Endothelial cell of umbilical vein (primary cell): Measurements from ENCODE around the gene FAM227B. TPM values are rescaled to one million over a fixed set of nuclear protein-coding genes. Genes with fewer than 3 reads are reported as not detected.

Source experiments
- BruUV-seq: library from RNA; stranded (reverse); fragments of 400-500 nt; replicated peaks from 2 replicates; lab custom pipeline; 2021; lab: Mats Ljungman, UMichigan
- CTCF ChIA-PET: fragments of 300-600, 350-600 bp; sonication (Branson Sonifier 250); formaldehyde crosslinking; loops from one replicate; lab custom pipeline; 2021; ENCODE audit warnings: antibody characterized with exemption, inconsistent platforms; lab: Charles Lee
- POLR2A ChIA-PET: fragments of 300-600, 350-600 bp; sonication (Branson Sonifier 250); formaldehyde crosslinking; loops from one replicate; lab custom pipeline; 2021; ENCODE audit warnings: antibody characterized with exemption, inconsistent platforms; lab: Charles Lee
- DNase-seq: peaks from one replicate; pipeline ENCODE4 v3.0.0-alpha.2; 2011; ENCODE audit warnings: low read depth, low spot score
- FAIRE-seq: peaks from 2 replicates; lab custom pipeline; 2011; peaks lifted over from hg19 to GRCh38; lab: Jason Lieb, UNC
- H2AFZ ChIP-seq: 2 replicates; pipeline ENCODE4 v1.6.0; 2012; ENCODE audit warnings: low read depth, low read length, control low read depth, inconsistent platforms
- H3K27ac ChIP-seq: 2 replicates; pipeline ENCODE4 v1.5.1; 2011; ENCODE audit warnings: low read depth, mild to moderate bottlenecking, control low read depth, low read length, moderate library complexity; ENCODE audit not compliant: insufficient read depth
- H3K27me3 ChIP-seq, 2 experiments: 2 replicates each; pipeline versions ENCODE4 v1.6.0 to v1.6.1; 2011; ENCODE audit warnings: low read length in 2 of 2, mixed read lengths in 1 of 2; ENCODE audit not compliant: control insufficient read depth in 2 of 2, insufficient read depth in 2 of 2
- H3K36me3 ChIP-seq, 2 experiments: 2 replicates in 1 of 2; 3 replicates in 1 of 2; pipeline ENCODE4 v1.5.1; 2011; ENCODE audit warnings: low read length in 2 of 2, mild to moderate bottlenecking in 1 of 2, moderate library complexity in 1 of 2; ENCODE audit not compliant: control insufficient read depth in 2 of 2, insufficient read depth in 2 of 2; ENCODE audit errors: extremely low read depth in 1 of 2
- H3K4me1 ChIP-seq: 3 replicates; pipeline ENCODE4 v1.5.1; 2011; ENCODE audit warnings: mild to moderate bottlenecking, low read length; ENCODE audit not compliant: control insufficient read depth, insufficient read depth; ENCODE audit errors: extremely low read depth
- H3K4me2 ChIP-seq: 2 replicates; pipeline ENCODE4 v1.6.1; 2011; ENCODE audit warnings: low read length, control low read depth, mixed read lengths; ENCODE audit not compliant: insufficient read depth
- H3K4me3 ChIP-seq, 3 experiments: fragments of 200-600 bp in 1 of 3; sonication (generic), shearing (Covaris generic) in 1 of 3; replicated peaks in 1 of 3; 2 replicates each; pipeline ENCODE4 v1.5.1; 2011 to 2016; ENCODE audit warnings: control low read depth in 3 of 3, low read length in 3 of 3, mild to moderate bottlenecking in 2 of 3, inconsistent platforms in 1 of 3, low read depth in 1 of 3, moderate library complexity in 1 of 3; ENCODE audit not compliant: insufficient read depth in 1 of 3
- H3K79me2 ChIP-seq: 2 replicates; pipeline ENCODE4 v1.6.0; 2012; ENCODE audit warnings: low read length, inconsistent platforms; ENCODE audit not compliant: control insufficient read depth, insufficient read depth
- H3K9ac ChIP-seq: replicated peaks from 2 replicates; pipeline ENCODE3; 2011; ENCODE audit warnings: low read length, control low read depth; ENCODE audit not compliant: insufficient read depth; ENCODE audit errors: extremely low read depth
- H3K9me1 ChIP-seq: replicated peaks from 3 replicates; pipeline ENCODE4 v1.6.0; 2011; ENCODE audit warnings: mild to moderate bottlenecking, low read length; ENCODE audit not compliant: control insufficient read depth, insufficient read depth; ENCODE audit errors: extremely low read depth
- H3K9me3 ChIP-seq: replicated peaks from 2 replicates; pipeline ENCODE4 v1.5.1; 2012; ENCODE audit warnings: low read length, inconsistent platforms; ENCODE audit not compliant: control insufficient read depth, insufficient read depth
- H4K20me1 ChIP-seq: replicated peaks from 2 replicates; pipeline ENCODE3; 2011; ENCODE audit warnings: mild to moderate bottlenecking, low read length; ENCODE audit not compliant: control insufficient read depth, insufficient read depth; ENCODE audit errors: extremely low read depth
- EZH2 ChIP-seq: IDR thresholded peaks from 2 replicates; pipeline ENCODE4 v1.6.1; 2012; ENCODE audit warnings: borderline replicate concordance, low read depth, mild to moderate bottlenecking, moderate library complexity, low read length, inconsistent platforms; ENCODE audit not compliant: severe bottlenecking
- FOS ChIP-seq: IDR thresholded peaks from 2 replicates; pipeline ENCODE4 v1.6.1; 2011; ENCODE audit warnings: mild to moderate bottlenecking, low read length, moderate library complexity, borderline replicate concordance; ENCODE audit not compliant: insufficient read depth
- GATA2 ChIP-seq: IDR thresholded peaks from 2 replicates; pipeline ENCODE4 v1.7.0; 2011; ENCODE audit warnings: low read depth, mild to moderate bottlenecking, moderate library complexity, mixed read lengths, low read length; ENCODE audit not compliant: insufficient read length, insufficient read depth
- JUN ChIP-seq: IDR thresholded peaks from 2 replicates; pipeline ENCODE4 v1.6.1; 2011; ENCODE audit warnings: borderline replicate concordance, low read depth; ENCODE audit not compliant: insufficient read length, insufficient read depth
- MYC ChIP-seq: IDR thresholded peaks from one replicate; pipeline ENCODE4 v1.6.1; 2011; ENCODE audit warnings: mild to moderate bottlenecking, low read depth, low read length
- POLR2A ChIP-seq: IDR thresholded peaks from 2 replicates; pipeline ENCODE4 v1.6.1; 2012; ENCODE audit warnings: low read depth, mild to moderate bottlenecking, control low read depth, low read length
- POLR2AphosphoS5 ChIP-seq: IDR thresholded peaks from 2 replicates; pipeline ENCODE4 v1.6.1; 2012; ENCODE audit warnings: low read depth, mild to moderate bottlenecking, control low read depth, low read length, moderate library complexity; ENCODE audit not compliant: insufficient read depth
- dilution Hi-C: fragments of 300-500 bp; cut with MboI; formaldehyde crosslinking; loops from one replicate; pipeline ENCODE4 v1.15.0; 2019; ENCODE audit warnings: low sequenced_read_pairs; ENCODE audit not compliant: extremely low pct_ligation_motif_present
- intact Hi-C: fragments of 100-400 bp; cut with micrococcal nuclease; formaldehyde crosslinking; loops from one replicate; pipeline ENCODE4 v1.10.0; 2022
- polyA plus RNA-seq, 4 experiments: library from polyadenylated mRNA; depleted of rRNA in 3 of 4; stranded (reverse) in 3 of 4; unstranded in 1 of 4; fragments of >200 nt; gene quantifications; 2 replicates each; pipeline versions ENCODE4 v1.2.1 to v1.2.3, GENCODE V29; 2011 to 2012; ENCODE audit warnings: missing spikeins in 1 of 4
- total RNA-seq: library from RNA; stranded (reverse); gene quantifications from 2 replicates; pipeline ENCODE4 v1.2.3, GENCODE V29; 2021
- TF ChIP-seq, protein P1 (sequence below), 2 donors: IDR thresholded peaks; 1 replicate in 1 of 2; 2 replicates in 1 of 2; pipeline ENCODE4 v1.5.1; 2011; ENCODE audit warnings: low read length in 2 of 2, mild to moderate bottlenecking in 2 of 2, moderate library complexity in 2 of 2, control low read depth in 1 of 2, inconsistent platforms in 1 of 2, low read depth in 1 of 2; ENCODE audit not compliant: insufficient read depth in 1 of 2; ENCODE audit errors: extremely low read depth in 1 of 2
- TF ChIP-seq, protein P2 (sequence below): IDR thresholded peaks from 2 replicates; pipeline ENCODE4 v1.6.1; 2011; ENCODE audit not compliant: insufficient read depth, insufficient read length

Gene FAM227B
- total and polyA plus RNA-seq, 2 donors (not counting 3 experiments of a cell fraction or from before 2014, with no cell fraction given) = 1.5 to 1.8 TPM

GRCh38 chr15:49622561-49622960 is 1.9 kb upstream of the FAM227B start:
- no peak for TF ChIP-seq MYC
- TF ChIP-seq GATA2 = no peak
- TF ChIP-seq POLR2AphosphoS5 = no peak
- TF ChIP-seq JUN = no peak
- TF ChIP-seq, protein P1, sequence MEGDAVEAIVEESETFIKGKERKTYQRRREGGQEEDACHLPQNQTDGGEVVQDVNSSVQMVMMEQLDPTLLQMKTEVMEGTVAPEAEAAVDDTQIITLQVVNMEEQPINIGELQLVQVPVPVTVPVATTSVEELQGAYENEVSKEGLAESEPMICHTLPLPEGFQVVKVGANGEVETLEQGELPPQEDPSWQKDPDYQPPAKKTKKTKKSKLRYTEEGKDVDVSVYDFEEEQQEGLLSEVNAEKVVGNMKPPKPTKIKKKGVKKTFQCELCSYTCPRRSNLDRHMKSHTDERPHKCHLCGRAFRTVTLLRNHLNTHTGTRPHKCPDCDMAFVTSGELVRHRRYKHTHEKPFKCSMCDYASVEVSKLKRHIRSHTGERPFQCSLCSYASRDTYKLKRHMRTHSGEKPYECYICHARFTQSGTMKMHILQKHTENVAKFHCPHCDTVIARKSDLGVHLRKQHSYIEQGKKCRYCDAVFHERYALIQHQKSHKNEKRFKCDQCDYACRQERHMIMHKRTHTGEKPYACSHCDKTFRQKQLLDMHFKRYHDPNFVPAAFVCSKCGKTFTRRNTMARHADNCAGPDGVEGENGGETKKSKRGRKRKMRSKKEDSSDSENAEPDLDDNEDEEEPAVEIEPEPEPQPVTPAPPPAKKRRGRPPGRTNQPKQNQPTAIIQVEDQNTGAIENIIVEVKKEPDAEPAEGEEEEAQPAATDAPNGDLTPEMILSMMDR (IDR thresholded peaks at IDR 0.05; ENCODE audit: extremely low read depth in 1 of 2, insufficient read depth in 1 of 2, low read depth in 1 of 2, low read length in 2 of 2) = no peak
- TF ChIP-seq EZH2 = no peak
- TF ChIP-seq FOS = no peak
- TF ChIP-seq, protein P2, sequence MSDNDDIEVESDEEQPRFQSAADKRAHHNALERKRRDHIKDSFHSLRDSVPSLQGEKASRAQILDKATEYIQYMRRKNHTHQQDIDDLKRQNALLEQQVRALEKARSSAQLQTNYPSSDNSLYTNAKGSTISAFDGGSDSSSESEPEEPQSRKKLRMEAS = no peak
- TF ChIP-seq POLR2A = no peak
- no peaks in the 10 kb centered on the region for H3K27me3 ChIP-seq
- H3K9me3 ChIP-seq = peaks cover 2% of the 10 kb centered on the region
- no peak overlapping the region for H3K27ac ChIP-seq
- no peaks in the 10 kb centered on the region for H4K20me1 ChIP-seq
- H3K9me1 ChIP-seq = no peaks in the 10 kb centered on the region
- ChIA-PET CTCF (interaction anchor here (1.2 kb wide), 1 partner anchor 10 kb away, joined by 3 read pairs; no protein-coding TSS in a partner anchor), POLR2A (no interaction called here)
- no peak overlapping the region for H3K4me3 ChIP-seq
- H3K36me3 ChIP-seq = peaks cover 2 to 8% of the 10 kb centered on the region in 2 experiments
- DNase-seq (no peak), FAIRE-seq (no peak)
- no peak overlapping the region for H3K9ac ChIP-seq
- H3K4me2 ChIP-seq = no peak overlapping the region
- H3K79me2 ChIP-seq = peaks cover 31% of the 10 kb centered on the region
- H2AFZ ChIP-seq = no peak overlapping the region
- H3K4me1 ChIP-seq = peaks cover 26% of the 10 kb centered on the region
- dilution Hi-C loops = no loop called here
- intact Hi-C loops = loop anchor here (5.0 to 10.0 kb wide), 5 partner anchors 388 to 1472 kb away; partner anchors contain the start of genes GALK2, SHC4 and TNFAIP8L3
- BruUV-seq = no TSS peak
